Limb (tissue), 2 donors: ENCODE results near the gene DUSP7.
A peak's percentile ranks its signal among the peaks of the same experiment; 100 is the strongest.

ENCODE experiments used
- DNase-seq, 2 donors: peaks; one replicate each; pipeline ENCODE4 v3.0.0-alpha.2; 2016; ENCODE audit errors: extremely low spot score in 2 of 2

The DUSP7 gene, protein sequence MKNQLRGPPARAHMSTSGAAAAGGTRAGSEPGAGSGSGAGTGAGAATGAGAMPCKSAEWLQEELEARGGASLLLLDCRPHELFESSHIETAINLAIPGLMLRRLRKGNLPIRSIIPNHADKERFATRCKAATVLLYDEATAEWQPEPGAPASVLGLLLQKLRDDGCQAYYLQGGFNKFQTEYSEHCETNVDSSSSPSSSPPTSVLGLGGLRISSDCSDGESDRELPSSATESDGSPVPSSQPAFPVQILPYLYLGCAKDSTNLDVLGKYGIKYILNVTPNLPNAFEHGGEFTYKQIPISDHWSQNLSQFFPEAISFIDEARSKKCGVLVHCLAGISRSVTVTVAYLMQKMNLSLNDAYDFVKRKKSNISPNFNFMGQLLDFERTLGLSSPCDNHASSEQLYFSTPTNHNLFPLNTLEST

GRCh38 chr3:52056521-52056967 lies at the start of gene DUSP7:
Gene DUSP7 (minus strand): TSS chr3:52056571. CDS start chr3:52056366, 205 bp downstream.
- peak; percentile 71 to 86 for DNase-seq

- no peak for DNase-seq
These were observed 48.6 kb upstream of the DUSP7 start for GRCh38 chr3:52104684-52105640.

DNA sequence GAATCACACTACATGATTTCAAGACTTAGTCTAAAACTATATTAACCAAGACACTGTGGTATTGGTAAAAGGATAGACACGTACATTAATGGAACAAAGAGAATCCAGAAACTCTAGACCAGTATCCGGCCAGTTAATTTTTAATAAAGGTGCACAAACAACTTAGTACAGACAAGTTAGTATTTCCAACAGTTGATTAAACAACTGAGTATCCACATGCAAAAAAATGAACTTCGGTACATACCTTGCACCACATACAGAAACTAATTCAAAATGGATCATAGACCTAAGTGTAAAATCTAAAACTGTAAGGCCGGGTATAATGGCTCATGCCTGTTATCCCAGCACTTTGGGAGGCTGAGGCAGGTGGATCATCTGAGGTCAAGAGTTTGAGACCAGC lies 46.6 kb upstream of the DUSP7 start:
- no peak for DNase-seq

DNA sequence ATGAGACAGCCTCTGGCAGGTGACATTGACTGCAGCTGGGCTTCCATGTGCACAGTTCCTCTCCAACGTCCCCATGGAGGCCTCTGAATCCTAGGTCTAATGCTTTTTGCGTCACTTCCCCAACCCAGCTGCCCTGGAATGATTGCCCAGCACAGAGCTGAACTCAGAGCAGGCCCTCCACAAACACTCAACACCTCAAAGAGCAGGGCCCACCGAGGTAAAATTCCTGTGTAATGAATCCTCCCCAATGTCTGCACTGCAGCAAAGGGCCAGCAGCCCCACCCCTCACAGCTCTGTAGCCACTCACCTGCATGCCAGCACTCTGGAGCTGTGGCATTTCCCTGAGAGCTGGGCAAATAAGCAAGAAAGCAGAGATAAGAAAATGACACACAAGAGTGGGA lies 42.6 kb upstream of the DUSP7 start:
- DNase-seq, result no peak

GRCh38 chr3:52097851-52098507 lies 41.6 kb upstream of the DUSP7 start:
- no peak for DNase-seq

DNA sequence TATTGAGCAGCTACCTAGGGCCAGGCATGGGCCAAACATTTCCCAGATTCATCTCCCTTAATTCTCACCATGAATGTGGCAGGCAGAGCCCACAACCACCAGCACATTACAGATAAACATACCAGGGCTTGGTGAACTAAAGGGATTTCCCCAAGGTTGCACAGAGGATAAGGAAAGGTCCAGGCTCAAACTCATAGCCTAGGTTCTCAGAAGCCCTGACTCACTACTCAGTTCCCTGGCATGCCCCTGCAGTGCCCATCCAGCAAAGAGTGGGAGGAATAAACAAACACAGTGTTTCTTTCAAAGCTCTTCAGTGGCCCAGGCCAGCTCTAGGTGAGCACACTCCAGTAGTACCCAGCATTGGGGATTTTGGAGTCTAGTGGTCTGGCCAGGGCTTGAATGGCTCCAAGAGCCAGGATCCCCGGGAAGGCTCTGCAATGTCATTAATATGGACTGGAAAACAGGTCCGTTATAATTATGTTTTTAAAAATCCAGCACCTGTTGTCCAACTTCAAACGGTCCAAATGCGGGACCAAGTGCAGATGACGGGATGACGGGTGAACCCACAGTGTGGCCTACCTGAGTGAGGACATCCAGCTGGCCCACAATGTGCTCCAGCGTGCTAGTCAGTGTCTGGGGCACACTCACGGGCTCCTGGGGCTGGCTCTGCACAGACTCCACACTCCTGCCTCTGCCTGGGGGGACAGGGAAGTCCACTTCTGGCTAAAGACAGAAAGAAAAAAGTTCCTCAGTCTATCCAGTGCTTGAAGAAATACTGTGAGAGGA lies 39.8 kb upstream of the DUSP7 start:
- DNase-seq, result no peak

DNA sequence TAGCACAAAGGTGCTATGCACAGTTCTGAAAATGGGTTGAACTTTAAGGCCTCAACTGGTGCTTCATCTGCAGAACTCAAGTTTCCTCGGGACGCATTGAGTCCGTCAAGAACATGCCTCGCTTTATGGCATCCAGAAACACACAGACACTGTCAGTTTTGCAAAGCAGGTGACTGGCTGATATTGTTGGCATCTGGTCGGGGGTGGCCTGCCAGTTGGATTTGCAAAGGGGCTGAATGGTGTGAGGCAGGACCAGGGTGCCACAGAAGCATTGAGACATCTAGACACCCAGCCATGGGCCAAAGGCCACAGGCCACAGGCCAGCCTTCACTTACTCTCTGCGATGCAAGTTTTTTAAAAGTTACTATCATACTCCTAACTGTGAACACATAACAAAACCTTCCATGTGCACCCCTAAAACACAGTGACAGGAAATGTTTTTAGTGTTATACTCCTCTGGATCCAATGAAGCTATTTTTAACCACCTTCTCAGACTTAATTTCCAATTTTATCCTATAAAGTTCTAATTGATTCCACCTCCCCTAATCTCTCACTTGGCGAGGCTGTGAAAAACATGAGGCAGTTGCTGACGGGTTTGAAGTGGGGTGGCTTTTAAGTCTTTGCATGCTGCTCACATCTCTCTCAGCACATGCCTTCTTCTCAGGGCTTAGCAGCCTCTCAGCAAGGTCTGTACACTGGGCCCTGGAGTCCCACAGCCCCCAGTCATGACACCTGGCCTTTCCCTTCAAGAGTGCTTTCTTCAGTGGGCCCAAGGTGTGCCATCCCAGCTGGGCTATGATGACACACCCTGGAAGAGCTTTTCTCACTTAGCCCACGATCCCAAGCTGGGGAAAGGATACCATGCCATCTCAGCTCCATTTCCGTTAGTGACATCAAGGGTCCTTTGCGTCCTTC lies 38.5 kb upstream of the DUSP7 start:
- no peak for DNase-seq

GRCh38 chr3:52093756-52094545 lies 37.6 kb upstream of the DUSP7 start:
- DNase-seq, result no peak

DNA sequence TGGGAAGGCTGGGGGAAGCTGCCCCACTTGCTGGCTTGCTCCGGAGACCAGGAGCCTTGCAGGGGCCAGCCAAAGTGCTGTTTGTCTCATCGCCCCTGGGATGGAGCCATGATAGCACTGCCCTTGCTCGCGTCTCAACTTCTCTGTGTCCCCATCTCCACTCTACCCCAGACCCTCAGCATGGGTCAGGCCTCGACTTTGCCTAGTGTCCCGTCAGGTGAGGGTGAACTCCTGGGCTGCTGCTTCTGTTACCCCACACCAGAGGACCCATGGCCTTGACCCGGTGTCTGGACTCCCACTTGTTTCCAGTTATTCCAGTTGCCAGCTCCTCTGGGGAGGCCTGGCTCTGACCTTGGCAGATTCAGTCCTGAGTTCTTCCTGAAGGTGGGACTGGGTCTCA lies 36.5 kb upstream of the DUSP7 start:
- DNase-seq, result no peak

- no peak for DNase-seq
These were observed 35.9 kb upstream of the DUSP7 start for GRCh38 chr3:52092271-52092660.

GRCh38 chr3:52091586-52092270 lies 35.4 kb upstream of the DUSP7 start:
- no peak for DNase-seq

- no peak for DNase-seq
These were observed 34.6 kb upstream of the DUSP7 start for GRCh38 chr3:52090933-52091468.

DNA sequence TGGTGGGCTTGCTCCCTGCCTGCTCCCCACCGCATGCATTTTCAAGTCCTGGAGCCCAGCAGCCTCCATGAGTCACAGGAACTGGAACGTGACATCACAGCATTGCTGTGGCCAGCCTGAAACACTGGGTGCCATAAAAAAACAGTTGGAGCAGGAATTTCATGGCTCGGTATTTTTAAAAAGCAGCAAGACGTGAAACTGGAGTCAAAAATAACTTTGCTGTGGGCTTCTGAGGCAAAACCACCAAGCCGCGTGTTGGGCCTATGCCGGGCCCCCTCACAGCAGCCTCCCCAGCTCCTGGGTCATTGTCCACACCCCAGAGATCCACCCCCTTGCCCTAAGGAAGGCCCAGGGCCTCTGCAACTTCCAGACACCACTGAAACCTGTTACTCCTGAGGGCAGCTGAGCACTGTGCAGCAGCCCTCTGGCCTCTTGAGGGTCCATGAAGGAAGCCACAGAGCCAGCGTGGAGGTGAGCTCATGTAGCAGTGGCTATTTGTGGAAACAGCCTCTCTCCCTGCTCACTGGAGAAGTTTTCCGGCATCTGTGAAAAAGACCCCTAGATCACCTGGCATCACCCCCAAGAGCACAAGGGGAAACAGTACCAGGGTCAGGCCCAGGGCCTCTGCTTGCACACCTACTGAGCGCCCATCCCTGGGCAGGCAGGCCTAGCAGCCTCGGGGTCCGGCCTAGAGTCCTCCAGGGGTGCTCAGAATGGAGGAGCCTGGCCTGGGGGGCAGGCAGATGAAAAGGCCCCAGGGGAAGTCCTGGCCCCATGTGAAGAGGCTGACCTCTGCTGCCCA lies 34.0 kb upstream of the DUSP7 start:
- peak in 1 of 2 donors; percentile 62 for DNase-seq

DNA sequence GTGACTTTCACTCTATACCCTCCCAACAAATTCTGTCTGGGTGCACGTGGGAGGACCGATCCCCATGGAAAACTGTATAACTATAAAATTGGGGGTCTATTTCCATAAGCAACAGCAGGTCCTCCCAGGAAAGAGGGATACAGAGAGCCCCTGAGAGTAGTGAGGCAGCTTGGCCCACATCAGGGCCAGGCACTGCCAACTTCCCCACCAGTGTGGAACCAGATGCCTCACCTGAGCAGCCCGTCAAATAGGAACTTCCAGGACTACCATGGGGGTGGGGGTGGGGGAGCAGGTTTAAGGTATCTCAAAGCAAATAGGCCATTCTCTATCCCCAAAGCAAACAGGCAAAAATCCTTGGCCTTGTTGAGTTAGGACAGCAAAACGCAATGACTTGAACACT lies 33.3 kb upstream of the DUSP7 start:
- DNase-seq, result no peak

GRCh38 chr3:52088445-52089367 lies 32.3 kb upstream of the DUSP7 start:
- peak in 1 of 2 donors; percentile 73 for DNase-seq

- DNase-seq, result no peak
These were observed 31.4 kb upstream of the DUSP7 start for GRCh38 chr3:52087731-52088130.
